ENCODE data around the gene PRKRIP1. TPM values are rescaled to one million over a fixed set of nuclear protein-coding genes. Genes with fewer than 3 reads are reported as not detected.
A peak's percentile ranks its signal among the peaks of the same experiment; 100 is the strongest.

PRKRIP1 gene
- total RNA-seq, 1 experiment from 2014 or later, result 35.2 TPM

- POLR2A ChIA-PET, result no interaction called here
These were observed 63.2 kb downstream of the PRKRIP1 start for GRCh38 chr7:102459221-102459844.

GRCh38 chr7:102460467-102460866 is 64.3 kb downstream of the PRKRIP1 start:
- DNase-seq, result no peak
- H3K4me3 Mint-ChIP-seq (ENCODE audit: unreplicated experiment), result no peak overlapping the region
- H3K36me3 Mint-ChIP-seq (ENCODE audit: insufficient read depth, unreplicated experiment), result peaks cover 33% of the 10 kb centered on the region
- intact Hi-C loops (cut with micrococcal nuclease; ENCODE audit: unreplicated experiment), result no loop called here
- H3K27me3 Mint-ChIP-seq (ENCODE audit: insufficient read depth, unreplicated experiment), result no peaks in the 10 kb centered on the region
- Histone ChIP-seq H3K4me3 (ENCODE audit: low read depth, low read length) (no peak overlapping the region), H3K36me3 (ENCODE audit: control insufficient read depth, insufficient read depth, low read length) (peaks cover 4% of the 10 kb centered on the region), H3K4me1 (no peaks in the 10 kb centered on the region), H3K27me3 (replicated peaks; ENCODE audit: control insufficient read depth, insufficient read depth, low read length) (no peaks in the 10 kb centered on the region), H3K9me3 (no peaks in the 10 kb centered on the region)
- no peaks in the 10 kb centered on the region for H3K9me3 Mint-ChIP-seq (ENCODE audit: unreplicated experiment)
- no TSS peak for BruUV-seq (replicated peaks)
- no peak overlapping the region for H3K27ac Mint-ChIP-seq (ENCODE audit: unreplicated experiment)
- peaks cover 8% of the 10 kb centered on the region for H3K4me1 Mint-ChIP-seq (ENCODE audit: low read depth, unreplicated experiment)
- TF ChIP-seq CTCF (IDR thresholded peaks at IDR 0.05; ENCODE audit: insufficient read depth in 1 of 2, low read depth in 1 of 2, low read length in 1 of 2, severe bottlenecking in 1 of 2, unreplicated experiment in 1 of 2), result no peak
- POLR2A ChIA-PET, result no interaction called here
- CTCF ChIA-PET, result interaction anchor here (0.7 kb wide), 1 partner anchor 861 kb away, joined by 4 read pairs; no protein-coding TSS in a partner anchor

More at GRCh38 chr7:102459221-102459844, 63.2 kb downstream of the PRKRIP1 start:
- Mint-ChIP-seq H3K27me3 (ENCODE audit: insufficient read depth, unreplicated experiment) (no peaks in the 10 kb centered on the region), H3K4me1 (ENCODE audit: low read depth, unreplicated experiment) (peaks cover 8% of the 10 kb centered on the region), H3K36me3 (ENCODE audit: insufficient read depth, unreplicated experiment) (peaks cover 33% of the 10 kb centered on the region), H3K4me3 (ENCODE audit: unreplicated experiment) (no peak overlapping the region), H3K27ac (ENCODE audit: unreplicated experiment) (no peak overlapping the region), H3K9me3 (ENCODE audit: unreplicated experiment) (no peaks in the 10 kb centered on the region)
- peaks cover 4% of the 10 kb centered on the region for H3K36me3 ChIP-seq (ENCODE audit: control insufficient read depth, insufficient read depth, low read length)
- DNase-seq, result no peak
- no peaks in the 10 kb centered on the region for H3K9me3 ChIP-seq
- BruUV-seq (replicated peaks), result no TSS peak
- H3K27me3 ChIP-seq (replicated peaks; ENCODE audit: control insufficient read depth, insufficient read depth, low read length), result no peaks in the 10 kb centered on the region
- intact Hi-C loops (cut with micrococcal nuclease; ENCODE audit: unreplicated experiment), result loop anchor here (10.0 kb wide), 1 partner anchor 175 kb away; the partner anchor contains the start of gene SH2B2
- no peaks in the 10 kb centered on the region for H3K4me1 ChIP-seq
- TF ChIP-seq CTCF (IDR thresholded peaks at IDR 0.05; ENCODE audit: insufficient read depth in 1 of 2, low read depth in 1 of 2, low read length in 1 of 2, severe bottlenecking in 1 of 2, unreplicated experiment in 1 of 2), result no peak
- H3K4me3 ChIP-seq (ENCODE audit: low read depth, low read length), result no peak overlapping the region
- CTCF ChIA-PET, result no interaction called here

GRCh38 chr7:102463841-102464576 is 67.8 kb downstream of the PRKRIP1 start:
- intact Hi-C loops (cut with micrococcal nuclease; ENCODE audit: unreplicated experiment), result no loop called here
- BruUV-seq (replicated peaks), result TSS peak; percentile 30
- POLR2A ChIA-PET, result interaction anchor here (0.6 to 1.0 kb wide), 3 partner anchors 9 to 68 kb away, joined by 3 to 5 read pairs (median 4); partner anchors contain the start of gene PRKRIP1

More at GRCh38 chr7:102463841-102464576, 67.8 kb downstream of the PRKRIP1 start:
- CTCF ChIA-PET, result interaction anchor here (0.6 to 1.1 kb wide), 2 partner anchors 59 to 1862 kb away, joined by 3 to 8 read pairs; no protein-coding TSS in a partner anchor
- DNase-seq, result no peak
- H3K36me3 Mint-ChIP-seq (ENCODE audit: insufficient read depth, unreplicated experiment), result peaks cover 29% of the 10 kb centered on the region
- peak overlapping the region; percentile 87 for H3K4me3 Mint-ChIP-seq (ENCODE audit: unreplicated experiment)
- Histone ChIP-seq H3K4me3 (ENCODE audit: low read depth, low read length) (peak overlapping the region; percentile 67), H3K9me3 (no peaks in the 10 kb centered on the region), H3K36me3 (ENCODE audit: control insufficient read depth, insufficient read depth, low read length) (peaks cover 2% of the 10 kb centered on the region), H3K27me3 (replicated peaks; ENCODE audit: control insufficient read depth, insufficient read depth, low read length) (no peaks in the 10 kb centered on the region), H3K4me1 (peaks cover 5% of the 10 kb centered on the region; the same call in 1 of the 2 replicates)
- H3K9me3 Mint-ChIP-seq (ENCODE audit: unreplicated experiment), result no peaks in the 10 kb centered on the region
- no peaks in the 10 kb centered on the region for H3K27me3 Mint-ChIP-seq (ENCODE audit: insufficient read depth, unreplicated experiment)
- H3K27ac Mint-ChIP-seq (ENCODE audit: unreplicated experiment), result peak overlapping the region; percentile 71
- no peak for TF ChIP-seq CTCF (IDR thresholded peaks at IDR 0.05; ENCODE audit: insufficient read depth in 1 of 2, low read depth in 1 of 2, low read length in 1 of 2, severe bottlenecking in 1 of 2, unreplicated experiment in 1 of 2)
- peaks cover 8% of the 10 kb centered on the region for H3K4me1 Mint-ChIP-seq (ENCODE audit: low read depth, unreplicated experiment)
